Stimulated activated CD4-positive, alpha-beta T cell treated with anti-CD3 and anti-CD28 coated beads, Interleukin-12 subunit alpha, Interleukin-12 subunit beta, amount 100 ng/mL, for 24 hours (primary cell): ENCODE results near the gene CSF3.
"Not testable (repeated sequence)": the region's sequence is repeated elsewhere in the genome, so short reads cannot be mapped to it uniquely, and the experiment has no call there.

Experiments used
- DNase-seq, 2 experiments: peaks; one replicate each; pipeline ENCODE4 v3.0.0-alpha.2; 2020; ENCODE audit warnings: low read depth in 2 of 2

The CSF3 gene

DNA sequence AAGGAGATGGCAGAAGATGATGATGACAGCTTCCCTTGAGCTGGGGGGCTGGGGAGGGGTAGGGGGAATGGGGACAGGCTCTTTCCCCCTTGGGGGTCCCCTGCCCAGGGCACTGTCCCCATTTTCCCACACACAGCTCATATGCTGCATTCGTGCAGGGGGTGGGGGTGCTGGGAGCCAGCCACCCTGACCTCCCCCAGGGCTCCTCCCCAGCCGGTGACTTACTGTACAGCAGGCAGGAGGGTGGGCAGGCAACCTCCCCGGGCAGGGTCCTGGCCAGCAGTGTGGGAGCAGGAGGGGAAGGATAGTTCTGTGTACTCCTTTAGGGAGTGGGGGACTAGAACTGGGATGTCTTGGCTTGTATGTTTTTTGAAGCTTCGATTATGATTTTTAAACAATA lies 17.7 kb upstream of the CSF3 start:
- DNase-seq, result no peak

DNA sequence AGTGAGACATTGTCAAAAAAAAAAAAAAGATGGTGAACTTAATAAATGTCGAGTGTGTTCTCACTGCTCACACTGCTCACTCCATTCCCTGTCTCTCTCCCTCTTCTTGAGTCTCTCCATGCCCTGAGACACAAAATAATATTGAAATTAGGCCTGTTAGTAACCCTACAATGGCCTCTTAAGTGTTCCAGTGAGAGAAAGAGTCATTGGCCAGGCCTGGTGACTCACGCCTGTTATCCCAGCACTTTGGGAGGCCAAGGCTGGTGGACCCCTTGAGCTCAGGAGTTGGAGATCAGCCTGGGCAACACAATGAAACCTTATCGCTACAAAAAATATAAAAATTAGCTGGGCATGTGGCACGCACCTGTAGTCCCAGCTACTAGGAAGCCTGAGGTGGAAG lies 16.2 kb upstream of the CSF3 start:
- DNase-seq, result no peak

DNA sequence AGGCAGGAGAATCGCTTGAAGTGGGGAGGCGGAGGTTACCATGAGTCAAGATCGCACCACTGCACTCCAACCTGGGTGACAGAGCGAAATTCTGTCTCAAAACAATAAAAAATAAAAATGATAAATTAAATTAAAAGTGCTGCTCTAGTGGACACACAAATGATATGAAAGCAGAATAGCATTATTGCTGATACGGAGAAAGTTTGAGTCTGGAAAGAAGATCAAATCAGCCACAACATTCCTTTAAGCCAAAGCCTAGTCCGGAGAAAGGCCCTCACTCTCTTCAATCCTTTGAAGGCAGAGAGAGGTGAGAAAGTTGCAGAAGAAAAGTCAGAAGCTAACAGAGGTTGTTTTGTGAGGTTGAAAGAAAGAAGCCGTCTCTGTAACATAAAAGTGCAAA lies 15.1 kb upstream of the CSF3 start:
- no peak for DNase-seq

DNA sequence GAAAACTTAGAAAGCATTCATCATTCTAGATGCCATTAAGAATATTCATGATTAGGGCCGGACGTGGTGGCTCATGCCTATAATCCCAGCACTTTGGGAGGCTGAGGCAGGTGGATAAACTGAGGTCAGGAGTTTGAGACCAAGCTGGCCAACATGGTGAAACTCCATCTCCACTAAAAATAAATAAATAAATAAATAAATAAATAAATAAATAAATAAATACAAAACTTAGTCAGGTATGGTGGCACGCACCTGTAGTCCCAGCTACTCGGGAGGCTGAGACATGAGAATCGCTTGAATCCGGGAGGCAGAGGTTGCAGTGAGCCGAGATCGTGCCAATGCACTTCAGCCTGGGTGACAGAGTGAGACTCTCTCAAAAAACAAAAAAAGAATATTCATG lies 13.9 kb upstream of the CSF3 start:
- DNase-seq, result not testable (repeated sequence)

DNA sequence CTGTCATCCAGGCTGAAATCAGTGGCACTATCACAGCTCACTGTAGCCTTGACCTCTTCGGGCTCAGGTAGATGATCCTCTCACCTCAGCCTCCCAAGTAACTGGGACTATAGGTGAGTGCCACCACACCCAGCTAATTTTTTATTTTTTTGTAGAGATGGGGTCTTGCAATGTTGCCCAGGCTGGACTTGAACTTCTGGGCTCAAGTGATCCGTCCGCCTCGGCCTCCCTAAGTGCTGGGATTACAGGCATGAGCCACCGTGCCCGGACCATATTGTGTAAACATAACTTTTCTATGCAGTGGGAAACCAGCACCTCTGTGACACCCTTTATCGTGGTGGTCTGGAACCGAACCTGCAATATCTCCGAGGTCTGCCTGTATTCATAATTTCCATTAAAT lies 11.2 kb upstream of the CSF3 start:
- DNase-seq, result no peak

GRCh38 chr17:40004712-40005111 lies 10.5 kb upstream of the CSF3 start:
- DNase-seq, result no peak

GRCh38 chr17:40005520-40005919 lies 9.7 kb upstream of the CSF3 start:
- DNase-seq, result no peak

DNA sequence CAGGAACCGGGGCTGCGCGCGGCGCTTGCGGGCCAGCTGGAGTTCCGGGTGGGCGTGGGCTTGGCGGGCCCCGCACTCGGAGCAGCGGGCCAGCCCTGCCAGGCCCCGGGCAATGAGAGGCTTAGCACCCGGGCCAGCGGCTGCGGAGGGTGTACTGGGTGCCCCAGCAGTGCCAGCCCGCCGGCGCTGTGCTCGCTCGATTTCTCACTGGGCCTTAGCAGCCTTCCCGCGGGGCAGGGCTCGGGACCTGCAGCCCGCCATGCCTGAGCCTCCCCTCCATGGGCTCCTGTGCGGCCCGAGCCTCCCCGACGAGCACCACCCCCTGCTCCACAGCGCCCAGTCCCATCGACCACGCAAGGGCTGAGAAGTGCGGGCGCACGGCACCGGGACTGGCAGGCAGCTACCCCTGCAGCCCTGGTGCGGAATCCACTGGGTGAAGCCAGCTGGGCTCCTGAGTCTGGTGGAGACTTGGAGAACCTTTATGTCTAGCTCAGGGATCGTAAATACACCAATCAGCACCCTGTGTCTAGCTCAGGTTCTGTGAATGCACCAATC lies 4.2 kb upstream of the CSF3 start:
- DNase-seq, result not testable (repeated sequence)

DNA sequence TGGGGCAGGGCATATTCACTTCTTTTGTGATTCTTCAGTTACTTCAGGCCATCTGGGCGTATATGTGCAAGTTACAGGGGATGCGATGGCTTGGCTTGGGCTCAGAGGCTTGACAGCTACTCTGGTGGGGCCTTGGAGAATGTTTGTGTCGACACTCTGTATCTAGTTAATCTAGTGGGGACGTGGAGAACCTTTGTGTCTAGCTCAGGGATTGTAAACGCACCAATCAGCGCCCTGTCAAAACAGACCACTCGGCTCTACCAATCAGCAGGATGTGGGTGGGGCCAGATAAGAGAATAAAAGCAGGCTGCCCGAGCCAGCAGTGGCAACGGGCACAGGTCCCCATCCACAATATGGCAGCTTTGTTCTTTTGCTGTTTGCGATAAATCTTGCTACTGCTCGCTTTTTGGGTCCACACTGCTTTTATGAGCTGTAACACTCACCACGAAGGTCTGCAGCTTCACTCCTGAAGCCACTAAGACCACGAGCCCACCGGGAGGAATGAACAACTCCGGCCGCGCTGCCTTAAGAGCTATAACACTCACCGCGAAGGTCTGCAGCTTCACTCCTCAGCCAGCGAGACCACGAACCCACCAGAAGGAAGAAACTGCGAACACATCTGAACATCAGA lies 3.1 kb upstream of the CSF3 start:
- not testable (repeated sequence) for DNase-seq

GRCh38 chr17:40014375-40014980 lies 762 bp upstream of the CSF3 start:
- no peak for DNase-seq

DNA sequence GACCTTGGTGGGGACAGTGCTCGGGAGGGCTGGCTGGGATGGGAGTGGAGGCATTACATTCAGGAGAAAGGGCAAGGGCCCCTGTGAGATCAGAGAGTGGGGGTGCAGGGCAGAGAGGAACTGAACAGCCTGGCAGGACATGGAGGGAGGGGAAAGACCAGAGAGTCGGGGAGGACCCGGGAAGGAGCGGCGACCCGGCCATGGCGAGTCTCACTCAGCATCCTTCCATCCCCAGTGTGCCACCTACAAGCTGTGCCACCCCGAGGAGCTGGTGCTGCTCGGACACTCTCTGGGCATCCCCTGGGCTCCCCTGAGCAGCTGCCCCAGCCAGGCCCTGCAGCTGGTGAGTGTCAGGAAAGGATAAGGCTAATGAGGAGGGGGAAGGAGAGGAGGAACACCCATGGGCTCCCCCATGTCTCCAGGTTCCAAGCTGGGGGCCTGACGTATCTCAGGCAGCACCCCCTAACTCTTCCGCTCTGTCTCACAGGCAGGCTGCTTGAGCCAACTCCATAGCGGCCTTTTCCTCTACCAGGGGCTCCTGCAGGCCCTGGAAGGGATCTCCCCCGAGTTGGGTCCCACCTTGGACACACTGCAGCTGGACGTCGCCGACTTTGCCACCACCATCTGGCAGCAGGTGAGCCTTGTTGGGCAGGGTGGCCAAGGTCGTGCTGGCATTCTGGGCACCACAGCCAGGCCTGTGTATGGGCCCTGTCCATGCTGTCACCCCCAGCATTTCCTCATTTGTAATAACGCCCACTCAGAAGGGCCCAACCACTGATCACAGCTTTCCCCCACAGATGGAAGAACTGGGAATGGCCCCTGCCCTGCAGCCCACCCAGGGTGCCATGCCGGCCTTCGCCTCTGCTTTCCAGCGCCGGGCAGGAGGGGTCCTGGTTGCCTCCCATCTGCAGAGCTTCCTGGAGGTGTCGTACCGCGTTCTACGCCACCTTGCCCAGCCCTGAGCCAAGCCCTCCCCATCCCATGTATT lies 1.1 kb downstream of the CSF3 start:
- no peak for DNase-seq

DNA sequence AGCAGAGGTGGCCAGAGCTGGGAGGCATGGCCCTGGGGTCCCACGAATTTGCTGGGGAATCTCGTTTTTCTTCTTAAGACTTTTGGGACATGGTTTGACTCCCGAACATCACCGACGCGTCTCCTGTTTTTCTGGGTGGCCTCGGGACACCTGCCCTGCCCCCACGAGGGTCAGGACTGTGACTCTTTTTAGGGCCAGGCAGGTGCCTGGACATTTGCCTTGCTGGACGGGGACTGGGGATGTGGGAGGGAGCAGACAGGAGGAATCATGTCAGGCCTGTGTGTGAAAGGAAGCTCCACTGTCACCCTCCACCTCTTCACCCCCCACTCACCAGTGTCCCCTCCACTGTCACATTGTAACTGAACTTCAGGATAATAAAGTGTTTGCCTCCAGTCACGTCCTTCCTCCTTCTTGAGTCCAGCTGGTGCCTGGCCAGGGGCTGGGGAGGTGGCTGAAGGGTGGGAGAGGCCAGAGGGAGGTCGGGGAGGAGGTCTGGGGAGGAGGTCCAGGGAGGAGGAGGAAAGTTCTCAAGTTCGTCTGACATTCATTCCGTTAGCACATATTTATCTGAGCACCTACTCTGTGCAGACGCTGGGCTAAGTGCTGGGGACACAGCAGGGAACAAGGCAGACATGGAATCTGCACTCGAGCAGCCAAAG lies 2.3 kb downstream of the CSF3 start:
- no peak for DNase-seq

- no peak for DNase-seq
Observed at GRCh38 chr17:40018211-40019121, 3.2 kb downstream of the CSF3 start.

GRCh38 chr17:40019140-40019991 lies 4.1 kb downstream of the CSF3 start:
- DNase-seq, result no peak

DNA sequence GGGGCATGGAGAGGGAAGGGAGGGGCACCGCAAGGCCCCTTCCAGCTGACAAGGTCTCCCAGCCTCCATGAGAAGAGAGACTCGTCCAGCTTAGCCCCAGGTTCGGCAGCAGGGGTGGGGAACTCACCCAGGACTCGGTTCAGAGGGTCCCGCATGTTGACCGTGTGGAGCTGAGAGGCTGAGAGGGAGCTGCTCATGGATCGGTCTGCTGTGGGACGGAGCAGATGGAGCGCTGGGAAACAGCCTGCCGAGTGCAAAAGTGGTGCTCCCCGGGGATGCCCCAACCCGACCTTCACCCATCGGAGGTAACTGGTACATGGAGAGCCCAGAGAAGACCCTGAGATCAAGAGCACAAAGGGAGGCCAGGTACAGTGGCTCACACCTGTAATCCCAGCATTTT lies 4.9 kb downstream of the CSF3 start:
- DNase-seq, result no peak

DNA sequence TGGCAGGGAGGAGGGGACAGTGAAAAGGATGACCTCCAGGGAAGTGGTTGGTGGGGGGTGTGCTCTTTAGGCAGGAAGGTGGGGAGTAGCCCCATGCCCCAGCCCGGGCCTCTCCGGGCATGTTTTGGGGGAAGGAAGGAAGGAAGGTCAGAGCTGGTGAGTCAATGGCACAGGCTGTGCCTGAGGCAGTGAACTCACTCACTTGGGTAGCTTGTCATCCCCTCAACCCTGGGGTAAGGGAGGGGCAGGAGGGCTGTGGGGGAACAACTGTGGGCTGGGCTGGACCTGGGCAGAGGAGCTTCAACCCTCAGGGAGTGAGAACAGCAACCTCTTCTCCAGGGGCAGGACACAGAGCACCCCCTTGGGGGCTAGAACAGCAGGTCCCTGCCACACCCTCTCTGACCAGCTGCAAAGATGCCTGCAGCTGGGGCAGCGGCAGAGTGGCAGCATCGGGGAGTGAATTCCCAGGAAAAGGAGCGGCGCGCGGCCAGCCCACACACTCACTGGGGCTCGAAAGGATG lies 6.3 kb downstream of the CSF3 start:
- DNase-seq, result no peak

GRCh38 chr17:40022497-40022896 lies 7.3 kb downstream of the CSF3 start:
- no peak for DNase-seq

GRCh38 chr17:40022961-40023541 lies 7.8 kb downstream of the CSF3 start:
- no peak for DNase-seq

DNA sequence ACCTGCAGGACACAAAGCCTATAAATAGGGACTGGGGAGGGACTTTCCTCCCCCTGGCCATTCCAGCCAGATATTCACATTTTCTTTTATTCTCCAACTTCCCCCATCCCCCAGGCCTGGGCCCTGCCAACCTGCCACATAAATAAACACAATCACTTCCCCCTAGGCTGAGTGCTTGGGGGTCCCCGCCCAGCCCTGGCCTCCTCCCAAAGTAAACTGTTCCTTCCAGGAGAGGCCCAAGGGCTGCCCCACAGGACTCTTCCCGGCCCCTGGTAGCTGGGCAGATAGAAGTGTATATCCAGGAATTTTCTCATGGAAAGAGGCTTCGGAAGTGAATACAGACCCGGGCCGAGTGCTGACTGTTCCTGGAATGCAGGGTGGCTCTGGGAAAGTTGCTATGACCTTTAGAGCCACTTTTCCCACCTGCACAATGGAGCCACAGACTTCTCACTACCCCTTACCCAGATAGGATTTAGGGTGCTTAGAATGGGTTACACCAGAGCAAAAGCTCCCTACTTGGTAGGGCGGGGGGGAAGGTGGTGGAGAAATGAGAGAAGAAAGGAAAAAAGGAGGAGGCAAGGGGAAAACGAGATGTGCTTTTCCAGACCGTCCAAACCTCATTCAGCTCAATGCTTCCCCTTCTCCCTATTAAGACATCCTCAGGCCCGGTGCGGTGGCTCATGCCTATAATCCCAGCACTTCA lies 8.5 kb downstream of the CSF3 start:
- no peak for DNase-seq
